Measurements from ENCODE around the gene INPP5A. TPM values are rescaled to one million over a fixed set of nuclear protein-coding genes. Genes with fewer than 3 reads are reported as not detected.

The INPP5A gene
- total RNA-seq, 4 donors from 2014 or later: 34.8 to 80.8 (median 52.8) TPM

DNA sequence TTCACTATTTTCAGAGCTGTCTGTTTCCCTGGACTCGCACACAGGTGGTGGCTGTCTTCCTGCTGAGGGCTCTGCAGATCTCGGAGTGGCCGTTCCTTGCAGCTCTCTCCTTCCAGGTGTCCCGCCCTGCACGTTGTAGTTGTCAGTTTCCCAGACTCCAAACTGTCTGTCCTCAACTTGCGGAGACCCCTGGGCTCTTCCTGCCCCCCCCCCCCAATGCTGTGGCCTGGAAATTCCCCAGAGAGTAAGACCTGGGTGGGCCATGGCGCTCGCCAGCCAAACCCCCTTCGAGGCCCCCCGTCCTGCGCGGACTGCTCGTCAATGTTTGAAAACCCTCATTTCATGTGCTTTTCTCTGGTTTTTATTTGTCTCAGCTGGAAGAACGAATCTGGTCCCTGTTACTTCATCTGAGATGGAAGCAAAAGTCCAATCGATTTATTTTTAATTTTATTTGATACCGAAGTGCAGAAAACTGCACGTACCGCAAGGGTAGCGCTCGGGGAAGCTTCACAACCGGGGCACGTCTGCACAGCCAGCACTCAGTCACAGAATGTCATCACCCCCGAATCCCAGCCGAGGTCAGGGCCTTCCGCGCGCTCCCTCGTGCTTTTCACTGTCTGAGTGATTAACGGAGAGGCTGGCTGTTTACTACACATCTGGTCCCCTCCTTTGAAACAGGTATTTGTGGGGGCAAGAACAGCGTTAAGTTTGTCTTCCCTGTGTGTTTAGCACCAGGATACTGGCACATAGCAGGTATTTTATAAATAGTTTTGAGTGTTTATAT, 294.8 kb downstream of the INPP5A start:
- WGBS, 2 donors (ENCODE audit: low coverage in 1 of 2): 30 to 49% methylated on average over 2 to 30 of the region's 30 CpGs
- intact Hi-C loops (cut with DNase I; ENCODE audit: low total_unique reads): no loop called here
- peaks cover 60% of the 10 kb centered on the region for H3K27me3 ChIP-seq

More for the DNA sequence above, 294.8 kb downstream of the INPP5A start:
- Histone ChIP-seq H3K4me3 (no peak overlapping the region), H3K4me1 (no peaks in the 10 kb centered on the region), H3K27ac (no peak overlapping the region), H3K36me3 (no peaks in the 10 kb centered on the region), H3K9me3 (no peaks in the 10 kb centered on the region)
- in situ Hi-C loops (cut with MboI; ENCODE audit: low pct_ligation_motif_present in 1 of 4, low pct_unique_long_range_greater_than_20kb in 1 of 4, low sequenced_read_pairs in 3 of 4): no loop called here
- DNase-seq: no peak
- TF ChIP-seq POLR2AphosphoS5 (IDR thresholded peaks at IDR 0.05) (no peak), EP300 (IDR thresholded peaks at IDR 0.05; ENCODE audit: low read depth) (no peak), POLR2A (IDR thresholded peaks at IDR 0.05) (no peak)
- TF ChIP-seq, protein P1, sequence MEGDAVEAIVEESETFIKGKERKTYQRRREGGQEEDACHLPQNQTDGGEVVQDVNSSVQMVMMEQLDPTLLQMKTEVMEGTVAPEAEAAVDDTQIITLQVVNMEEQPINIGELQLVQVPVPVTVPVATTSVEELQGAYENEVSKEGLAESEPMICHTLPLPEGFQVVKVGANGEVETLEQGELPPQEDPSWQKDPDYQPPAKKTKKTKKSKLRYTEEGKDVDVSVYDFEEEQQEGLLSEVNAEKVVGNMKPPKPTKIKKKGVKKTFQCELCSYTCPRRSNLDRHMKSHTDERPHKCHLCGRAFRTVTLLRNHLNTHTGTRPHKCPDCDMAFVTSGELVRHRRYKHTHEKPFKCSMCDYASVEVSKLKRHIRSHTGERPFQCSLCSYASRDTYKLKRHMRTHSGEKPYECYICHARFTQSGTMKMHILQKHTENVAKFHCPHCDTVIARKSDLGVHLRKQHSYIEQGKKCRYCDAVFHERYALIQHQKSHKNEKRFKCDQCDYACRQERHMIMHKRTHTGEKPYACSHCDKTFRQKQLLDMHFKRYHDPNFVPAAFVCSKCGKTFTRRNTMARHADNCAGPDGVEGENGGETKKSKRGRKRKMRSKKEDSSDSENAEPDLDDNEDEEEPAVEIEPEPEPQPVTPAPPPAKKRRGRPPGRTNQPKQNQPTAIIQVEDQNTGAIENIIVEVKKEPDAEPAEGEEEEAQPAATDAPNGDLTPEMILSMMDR (IDR thresholded peaks at IDR 0.05): no peak

Other genes with a start within 250 kb of the INPP5A start
- 1 to 10 TPM in 3 of 4 donors, not detected in 1; 2.2 to 7.8 (median 3.7) TPM for gene STK32C, start 229.8 kb upstream of the INPP5A start, total RNA-seq
- gene LRRC27, start 205.6 kb upstream of the INPP5A start, total RNA-seq: 10 to 100 TPM in 1 of 4 donors, 1 to 10 TPM in 2, not detected in 1; 5.9 to 69.5 (median 8.3) TPM
- gene PWWP2B, start 140.6 kb upstream of the INPP5A start, total RNA-seq: 100 to 1,000 TPM in 1 of 4 donors, 10 to 100 TPM in 3; 45.9 to 129 (median 61.2) TPM
- gene NKX6-2, start 248.4 kb downstream of the INPP5A start, total RNA-seq: not detected

Measured in transverse colon (tissue), 4 donors.